Neural progenitor cell (in vitro differentiated cells): ENCODE results near the gene KLHDC8A. TPM values are rescaled to one million over a fixed set of nuclear protein-coding genes. Genes with fewer than 3 reads are reported as not detected.
"Not testable (repeated sequence)": the region's sequence is repeated elsewhere in the genome, so short reads cannot be mapped to it uniquely, and the experiment has no call there.

Experiments used
- DNase-seq: peaks from one replicate; pipeline ENCODE4 v3.0.0-alpha.2; 2016; ENCODE audit warnings: low spot score
- H2AFZ ChIP-seq: fragments of 200-600 bp; sonication (generic); replicated peaks from 2 replicates; pipeline ENCODE4 v1.6.1; 2016; ENCODE audit warnings: antibody characterized with exemption
- H3F3A ChIP-seq: fragments of 200-600 bp; sonication (generic); 2 replicates; pipeline ENCODE4 v1.6.1; 2016; ENCODE audit warnings: antibody characterized with exemption, low read depth
- H3K27ac ChIP-seq: fragments of 200-600 bp; sonication (generic); 2 replicates; pipeline ENCODE4 v1.5.1; 2016; ENCODE audit warnings: mild to moderate bottlenecking
- H3K27me3 ChIP-seq: fragments of 200-600 bp; sonication (generic); 2 replicates; pipeline ENCODE4 v1.6.1; 2016; ENCODE audit warnings: mild to moderate bottlenecking, moderate library complexity
- H3K36me3 ChIP-seq: fragments of 200-600 bp; sonication (generic); 2 replicates; pipeline ENCODE4 v1.5.1; 2016
- H3K4me1 ChIP-seq: fragments of 200-600 bp; sonication (generic); 2 replicates; pipeline ENCODE4 v1.6.1; 2016; ENCODE audit warnings: mixed run types
- H3K4me2 ChIP-seq: fragments of 200-600 bp; sonication (generic); 2 replicates; pipeline ENCODE4 v1.6.1; 2016
- H3K4me3 ChIP-seq: fragments of 200-600 bp; sonication (generic); 2 replicates; pipeline ENCODE4 v1.5.1; 2016
- H3K79me2 ChIP-seq: fragments of 200-600 bp; sonication (generic); 2 replicates; pipeline ENCODE4 v1.6.1; 2016; ENCODE audit warnings: low read depth
- H3K9ac ChIP-seq: fragments of 200-600 bp; sonication (generic); 2 replicates; pipeline ENCODE4 v1.6.1; 2016
- H3K9me3 ChIP-seq: fragments of 200-600 bp; sonication (generic); 2 replicates; pipeline ENCODE4 v1.5.1; 2016; ENCODE audit warnings: low read depth
- H4K20me1 ChIP-seq: fragments of 200-600 bp; sonication (generic); 2 replicates; pipeline ENCODE4 v1.6.1; 2016; ENCODE audit warnings: low read depth
- H3K27ac Mint-ChIP-seq: 3 replicates; pipeline ENCODE4 v1.8.0; 2021; ENCODE audit warnings: mixed read lengths
- H3K27me3 Mint-ChIP-seq: 2 replicates; pipeline ENCODE4 v1.8.0; 2022; ENCODE audit warnings: low read depth, mild to moderate bottlenecking, inconsistent platforms, moderate library complexity, mixed read lengths; ENCODE audit not compliant: insufficient read depth
- H3K36me3 Mint-ChIP-seq: 3 replicates; pipeline ENCODE4 v1.8.0; 2021; ENCODE audit warnings: mixed read lengths
- H3K4me1 Mint-ChIP-seq: 3 replicates; pipeline ENCODE4 v1.8.0; 2021; ENCODE audit warnings: mixed read lengths
- H3K4me3 Mint-ChIP-seq: 3 replicates; pipeline ENCODE4 v1.8.0; 2021; ENCODE audit warnings: mild to moderate bottlenecking, moderate library complexity, mixed read lengths
- H3K9me3 Mint-ChIP-seq: 3 replicates; pipeline ENCODE4 v1.8.0; 2020; ENCODE audit warnings: mixed read lengths
- CTCF ChIP-seq: fragments of 200-600 bp; sonication (generic); IDR thresholded peaks from 2 replicates; pipeline ENCODE4 v1.5.1; 2017; ENCODE audit warnings: antibody characterized with exemption, mild to moderate bottlenecking
- EZH2 ChIP-seq: fragments of 200-600 bp; sonication (generic); IDR thresholded peaks from 2 replicates; pipeline ENCODE4 v1.6.1; 2017; ENCODE audit warnings: antibody characterized with exemption, mild to moderate bottlenecking, moderate library complexity
- EZH2phosphoT487 ChIP-seq: fragments of 200-600 bp; sonication (generic); IDR thresholded peaks from 2 replicates; pipeline ENCODE4 v1.6.1; 2017; ENCODE audit warnings: antibody characterized with exemption
- total RNA-seq: library from RNA; depleted of rRNA; stranded (reverse); fragments of >200 nt; gene quantifications from 2 replicates; pipeline ENCODE4 v1.2.3, GENCODE V29; 2015; ENCODE audit warnings: low replicate concordance

The KLHDC8A gene
- total RNA-seq, 1 donor from 2014 or later = 9.7 TPM

- Histone ChIP-seq H3K79me2 (peaks cover 57% of the 10 kb centered on the region), H3K27me3 (no peaks in the 10 kb centered on the region), H2AFZ (no peak overlapping the region), H3K36me3 (no peaks in the 10 kb centered on the region), H3K27ac (peak overlapping the region; percentile 100), H3K9me3 (no peaks in the 10 kb centered on the region), H3K4me2 (peak overlapping the region; percentile 81), H3F3A (peaks cover 96% of the 10 kb centered on the region), H3K4me1 (peaks cover 71% of the 10 kb centered on the region), H4K20me1 (peaks cover 41% of the 10 kb centered on the region), H3K9ac (peak overlapping the region; percentile 91), H3K4me3 (peak overlapping the region; percentile 35)
- no peak for TF ChIP-seq EZH2phosphoT487
- no peak for TF ChIP-seq CTCF
- TF ChIP-seq EZH2 = no peak
- Mint-ChIP-seq H3K4me3 (peak overlapping the region; percentile 75), H3K4me1 (peaks cover 81% of the 10 kb centered on the region), H3K36me3 (peaks cover 21% of the 10 kb centered on the region), H3K9me3 (no peaks in the 10 kb centered on the region), H3K27me3 (peaks cover 22% of the 10 kb centered on the region), H3K27ac (peak overlapping the region; percentile 100)
- DNase-seq = peak; percentile 99
Observed at GRCh38 chr1:205301205-205301821, 55.4 kb downstream of the KLHDC8A start.

GRCh38 chr1:205300149-205300548 is 56.6 kb downstream of the KLHDC8A start:
- Mint-ChIP-seq H3K9me3 (no peaks in the 10 kb centered on the region), H3K4me1 (peaks cover 85% of the 10 kb centered on the region), H3K27ac (peak overlapping the region; percentile 100), H3K36me3 (peaks cover 12% of the 10 kb centered on the region), H3K4me3 (peak overlapping the region; percentile 75), H3K27me3 (peaks cover 22% of the 10 kb centered on the region)
- Histone ChIP-seq H4K20me1 (peaks cover 32% of the 10 kb centered on the region), H3K36me3 (no peaks in the 10 kb centered on the region), H3F3A (peaks cover 97% of the 10 kb centered on the region), H2AFZ (no peak overlapping the region), H3K4me3 (peak overlapping the region; percentile 35), H3K79me2 (peaks cover 46% of the 10 kb centered on the region), H3K4me1 (peaks cover 83% of the 10 kb centered on the region), H3K27me3 (no peaks in the 10 kb centered on the region), H3K9ac (no peak overlapping the region), H3K9me3 (no peaks in the 10 kb centered on the region), H3K4me2 (peak overlapping the region; percentile 81), H3K27ac (peak overlapping the region; percentile 100)
- no peak for DNase-seq
- no peak for TF ChIP-seq CTCF
- TF ChIP-seq EZH2phosphoT487 = no peak
- no peak for TF ChIP-seq EZH2

- DNase-seq = peak; percentile 83
- no peak overlapping the region for H2AFZ ChIP-seq
Observed at GRCh38 chr1:205298191-205298994, 58.3 kb downstream of the KLHDC8A start.

GRCh38 chr1:205297546-205298177 is 59.1 kb downstream of the KLHDC8A start:
- H3K27ac Mint-ChIP-seq = peak overlapping the region; percentile 100
- H3K9me3 ChIP-seq, H3K4me3 ChIP-seq, H2AFZ ChIP-seq, H3K36me3 ChIP-seq, H3K36me3 Mint-ChIP-seq, H4K20me1 ChIP-seq, H3K9me3 Mint-ChIP-seq, H3K4me2 ChIP-seq, DNase-seq, H3K9ac ChIP-seq, H3K27me3 ChIP-seq: not testable (repeated sequence)
- H3K27me3 Mint-ChIP-seq = peaks cover 24% of the 10 kb centered on the region
- H3K4me1 Mint-ChIP-seq = peaks cover 91% of the 10 kb centered on the region
- H3K79me2 ChIP-seq = peaks cover 21% of the 10 kb centered on the region
- H3K4me3 Mint-ChIP-seq = peak overlapping the region; percentile 70
- peaks cover 95% of the 10 kb centered on the region for H3F3A ChIP-seq
- H3K27ac ChIP-seq = peak overlapping the region; percentile 100
- peaks cover 87% of the 10 kb centered on the region for H3K4me1 ChIP-seq

More at GRCh38 chr1:205298191-205298994, 58.3 kb downstream of the KLHDC8A start:
- Histone ChIP-seq H3K27me3 (no peaks in the 10 kb centered on the region), H3K36me3 (no peaks in the 10 kb centered on the region), H3K79me2 (peaks cover 28% of the 10 kb centered on the region), H3F3A (peaks cover 97% of the 10 kb centered on the region), H4K20me1 (peaks cover 16% of the 10 kb centered on the region), H3K4me1 (peaks cover 90% of the 10 kb centered on the region), H3K9me3 (no peaks in the 10 kb centered on the region), H3K9ac (no peak overlapping the region), H3K27ac (peak overlapping the region; percentile 100), H3K4me2 (peak overlapping the region; percentile 22), H3K4me3 (no peak overlapping the region)
- Mint-ChIP-seq H3K9me3 (no peaks in the 10 kb centered on the region), H3K36me3 (peaks cover 5% of the 10 kb centered on the region), H3K27me3 (peaks cover 24% of the 10 kb centered on the region), H3K27ac (peak overlapping the region; percentile 100), H3K4me1 (peaks cover 90% of the 10 kb centered on the region), H3K4me3 (peak overlapping the region; percentile 65)
- TF ChIP-seq EZH2 = no peak
- TF ChIP-seq CTCF = no peak
- TF ChIP-seq EZH2phosphoT487 = no peak
